Neural progenitor cell (in vitro differentiated cells): Measurements from ENCODE around the gene CDH11. TPM values are rescaled to one million over a fixed set of nuclear protein-coding genes. Genes with fewer than 3 reads are reported as not detected.

Source experiments
- DNase-seq: peaks from one replicate; pipeline ENCODE4 v3.0.0-alpha.2; 2016; ENCODE audit warnings: low spot score
- H2AFZ ChIP-seq: fragments of 200-600 bp; sonication (generic); replicated peaks from 2 replicates; pipeline ENCODE4 v1.6.1; 2016; ENCODE audit warnings: antibody characterized with exemption
- H3F3A ChIP-seq: fragments of 200-600 bp; sonication (generic); 2 replicates; pipeline ENCODE4 v1.6.1; 2016; ENCODE audit warnings: antibody characterized with exemption, low read depth
- H3K27ac ChIP-seq: fragments of 200-600 bp; sonication (generic); 2 replicates; pipeline ENCODE4 v1.5.1; 2016; ENCODE audit warnings: mild to moderate bottlenecking
- H3K27me3 ChIP-seq: fragments of 200-600 bp; sonication (generic); 2 replicates; pipeline ENCODE4 v1.6.1; 2016; ENCODE audit warnings: mild to moderate bottlenecking, moderate library complexity
- H3K36me3 ChIP-seq: fragments of 200-600 bp; sonication (generic); 2 replicates; pipeline ENCODE4 v1.5.1; 2016
- H3K4me1 ChIP-seq: fragments of 200-600 bp; sonication (generic); 2 replicates; pipeline ENCODE4 v1.6.1; 2016; ENCODE audit warnings: mixed run types
- H3K4me2 ChIP-seq: fragments of 200-600 bp; sonication (generic); 2 replicates; pipeline ENCODE4 v1.6.1; 2016
- H3K4me3 ChIP-seq: fragments of 200-600 bp; sonication (generic); 2 replicates; pipeline ENCODE4 v1.5.1; 2016
- H3K79me2 ChIP-seq: fragments of 200-600 bp; sonication (generic); 2 replicates; pipeline ENCODE4 v1.6.1; 2016; ENCODE audit warnings: low read depth
- H3K9ac ChIP-seq: fragments of 200-600 bp; sonication (generic); 2 replicates; pipeline ENCODE4 v1.6.1; 2016
- H3K9me3 ChIP-seq: fragments of 200-600 bp; sonication (generic); 2 replicates; pipeline ENCODE4 v1.5.1; 2016; ENCODE audit warnings: low read depth
- H4K20me1 ChIP-seq: fragments of 200-600 bp; sonication (generic); 2 replicates; pipeline ENCODE4 v1.6.1; 2016; ENCODE audit warnings: low read depth
- H3K27ac Mint-ChIP-seq: 3 replicates; pipeline ENCODE4 v1.8.0; 2021; ENCODE audit warnings: mixed read lengths
- H3K27me3 Mint-ChIP-seq: 2 replicates; pipeline ENCODE4 v1.8.0; 2022; ENCODE audit warnings: low read depth, mild to moderate bottlenecking, inconsistent platforms, moderate library complexity, mixed read lengths; ENCODE audit not compliant: insufficient read depth
- H3K36me3 Mint-ChIP-seq: 3 replicates; pipeline ENCODE4 v1.8.0; 2021; ENCODE audit warnings: mixed read lengths
- H3K4me1 Mint-ChIP-seq: 3 replicates; pipeline ENCODE4 v1.8.0; 2021; ENCODE audit warnings: mixed read lengths
- H3K4me3 Mint-ChIP-seq: 3 replicates; pipeline ENCODE4 v1.8.0; 2021; ENCODE audit warnings: mild to moderate bottlenecking, moderate library complexity, mixed read lengths
- H3K9me3 Mint-ChIP-seq: 3 replicates; pipeline ENCODE4 v1.8.0; 2020; ENCODE audit warnings: mixed read lengths
- CTCF ChIP-seq: fragments of 200-600 bp; sonication (generic); IDR thresholded peaks from 2 replicates; pipeline ENCODE4 v1.5.1; 2017; ENCODE audit warnings: antibody characterized with exemption, mild to moderate bottlenecking
- EZH2 ChIP-seq: fragments of 200-600 bp; sonication (generic); IDR thresholded peaks from 2 replicates; pipeline ENCODE4 v1.6.1; 2017; ENCODE audit warnings: antibody characterized with exemption, mild to moderate bottlenecking, moderate library complexity
- EZH2phosphoT487 ChIP-seq: fragments of 200-600 bp; sonication (generic); IDR thresholded peaks from 2 replicates; pipeline ENCODE4 v1.6.1; 2017; ENCODE audit warnings: antibody characterized with exemption
- total RNA-seq: library from RNA; depleted of rRNA; stranded (reverse); fragments of >200 nt; gene quantifications from 2 replicates; pipeline ENCODE4 v1.2.3, GENCODE V29; 2015; ENCODE audit warnings: low replicate concordance

CDH11 gene
- total RNA-seq, 1 donor from 2014 or later, result 98.5 TPM

DNA sequence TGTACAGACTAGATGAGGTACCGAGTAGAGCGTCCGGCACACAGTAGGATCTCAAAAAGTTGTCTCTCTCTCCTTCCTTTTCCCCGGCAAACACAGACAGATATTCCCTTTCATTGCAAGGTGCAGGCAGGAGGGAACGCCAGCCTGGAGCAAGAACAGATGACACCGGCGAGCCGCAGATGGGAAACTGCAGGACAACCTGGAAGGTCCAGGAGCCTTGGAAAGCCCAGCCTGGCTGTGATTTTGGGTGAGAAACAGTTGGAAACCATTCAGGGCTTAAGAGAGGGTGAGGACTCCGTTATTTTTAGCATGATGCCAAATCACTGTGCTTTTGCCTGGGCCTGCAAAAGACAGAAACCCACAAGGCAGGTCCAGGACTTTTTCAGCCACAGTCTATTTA, 7.3 kb downstream of the CDH11 start:
- peaks cover 6% of the 10 kb centered on the region for H3K27me3 Mint-ChIP-seq
- Histone ChIP-seq H3K4me1 (peaks cover 30% of the 10 kb centered on the region), H3K9ac (no peak overlapping the region), H2AFZ (no peak overlapping the region), H3K27me3 (no peaks in the 10 kb centered on the region), H3K27ac (no peak overlapping the region), H3F3A (peaks cover 12% of the 10 kb centered on the region), H4K20me1 (peaks cover 86% of the 10 kb centered on the region), H3K9me3 (no peaks in the 10 kb centered on the region), H3K4me3 (no peak overlapping the region), H3K79me2 (peaks cover 97% of the 10 kb centered on the region), H3K36me3 (no peaks in the 10 kb centered on the region), H3K4me2 (no peak overlapping the region)
- no peak for DNase-seq
- H3K36me3 Mint-ChIP-seq, result peaks cover 5% of the 10 kb centered on the region
- no peak for TF ChIP-seq EZH2phosphoT487
- no peak for TF ChIP-seq EZH2
- no peak for TF ChIP-seq CTCF
- peaks cover 28% of the 10 kb centered on the region for H3K4me1 Mint-ChIP-seq
- no peaks in the 10 kb centered on the region for H3K9me3 Mint-ChIP-seq
- no peak overlapping the region for H3K4me3 Mint-ChIP-seq
- H3K27ac Mint-ChIP-seq, result no peak overlapping the region

DNA sequence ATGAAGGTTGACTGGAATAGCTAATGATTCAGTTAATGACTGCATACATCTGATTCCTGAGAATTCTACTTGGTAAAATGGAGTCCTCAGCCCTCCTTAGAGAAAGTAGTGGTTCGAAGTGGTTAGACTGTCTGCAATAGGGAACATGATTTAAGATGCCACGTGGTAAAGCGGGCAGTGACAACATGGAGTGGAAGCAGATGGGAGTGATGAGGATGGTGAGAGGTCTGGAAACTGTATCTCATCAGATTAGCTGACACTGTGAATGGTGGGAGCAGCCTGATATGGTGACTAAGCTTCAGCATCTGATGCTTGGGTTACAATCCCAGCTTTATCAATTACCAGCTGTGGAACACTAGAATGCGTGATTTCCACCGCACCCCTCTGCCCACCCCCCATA, 8.4 kb downstream of the CDH11 start:
- no peaks in the 10 kb centered on the region for H3K36me3 ChIP-seq
- H2AFZ ChIP-seq, result no peak overlapping the region
- TF ChIP-seq CTCF, result no peak
- TF ChIP-seq EZH2, result no peak
- TF ChIP-seq EZH2phosphoT487, result no peak
- H3K9ac ChIP-seq, result no peak overlapping the region
- no peaks in the 10 kb centered on the region for H3K9me3 Mint-ChIP-seq
- H3K4me1 Mint-ChIP-seq, result peaks cover 19% of the 10 kb centered on the region
- peaks cover 24% of the 10 kb centered on the region for H3K4me1 ChIP-seq
- H3K9me3 ChIP-seq, result no peaks in the 10 kb centered on the region
- H3K27ac ChIP-seq, result no peak overlapping the region
- peaks cover 91% of the 10 kb centered on the region for H3K79me2 ChIP-seq
- no peak for DNase-seq
- peaks cover 86% of the 10 kb centered on the region for H4K20me1 ChIP-seq
- peaks cover 5% of the 10 kb centered on the region for H3K36me3 Mint-ChIP-seq
- H3K27ac Mint-ChIP-seq, result no peak overlapping the region
- no peak overlapping the region for H3K4me2 ChIP-seq
- no peaks in the 10 kb centered on the region for H3K27me3 ChIP-seq
- peaks cover 6% of the 10 kb centered on the region for H3F3A ChIP-seq
- H3K27me3 Mint-ChIP-seq, result peaks cover 6% of the 10 kb centered on the region
- no peak overlapping the region for H3K4me3 Mint-ChIP-seq
- no peak overlapping the region for H3K4me3 ChIP-seq

DNA sequence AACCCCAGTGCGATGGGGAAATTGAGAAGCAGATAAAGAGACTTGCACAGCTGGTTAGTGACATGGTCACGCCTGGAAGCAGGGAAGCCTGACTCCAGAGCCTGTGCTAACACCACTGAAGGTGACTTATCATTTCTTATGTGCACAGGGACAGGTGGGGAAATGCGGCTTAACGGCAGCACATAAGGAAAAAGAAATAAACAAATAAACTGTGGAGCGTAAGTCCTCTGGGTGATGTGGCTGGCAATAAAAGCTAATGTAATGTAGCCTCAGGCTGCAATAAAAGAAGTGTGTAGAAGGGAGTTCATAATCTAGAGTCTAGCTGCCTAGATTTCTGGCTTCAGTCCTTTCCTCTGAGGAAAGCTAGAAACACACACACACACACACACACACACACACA, 10.6 kb downstream of the CDH11 start:
- no peak for DNase-seq
- H3K4me3 ChIP-seq, result no peak overlapping the region
- peaks cover 4% of the 10 kb centered on the region for H3K27me3 Mint-ChIP-seq
- no peak overlapping the region for H2AFZ ChIP-seq
- H3K4me2 ChIP-seq, result no peak overlapping the region
- no peaks in the 10 kb centered on the region for H3K4me1 Mint-ChIP-seq
- TF ChIP-seq CTCF (no peak), EZH2phosphoT487 (no peak), EZH2 (no peak)
- H3K79me2 ChIP-seq, result peaks cover 87% of the 10 kb centered on the region
- H3K36me3 ChIP-seq, result no peaks in the 10 kb centered on the region
- no peaks in the 10 kb centered on the region for H3K27me3 ChIP-seq
- H3K27ac Mint-ChIP-seq, result no peak overlapping the region
- peaks cover 84% of the 10 kb centered on the region for H4K20me1 ChIP-seq
- H3K27ac ChIP-seq, result no peak overlapping the region
- H3K36me3 Mint-ChIP-seq, result peaks cover 5% of the 10 kb centered on the region
- H3K4me1 ChIP-seq, result peaks cover 9% of the 10 kb centered on the region
- no peak overlapping the region for H3K4me3 Mint-ChIP-seq
- no peak overlapping the region for H3K9ac ChIP-seq
- H3K9me3 ChIP-seq, result no peaks in the 10 kb centered on the region
- H3K9me3 Mint-ChIP-seq, result peaks cover 2% of the 10 kb centered on the region
- H3F3A ChIP-seq, result no peaks in the 10 kb centered on the region
